Measurements from ENCODE around the gene AREG. TPM values are rescaled to one million over a fixed set of nuclear protein-coding genes. Genes with fewer than 3 reads are reported as not detected.

The AREG gene
- total RNA-seq, 1 donor: 0.54 TPM

DNA sequence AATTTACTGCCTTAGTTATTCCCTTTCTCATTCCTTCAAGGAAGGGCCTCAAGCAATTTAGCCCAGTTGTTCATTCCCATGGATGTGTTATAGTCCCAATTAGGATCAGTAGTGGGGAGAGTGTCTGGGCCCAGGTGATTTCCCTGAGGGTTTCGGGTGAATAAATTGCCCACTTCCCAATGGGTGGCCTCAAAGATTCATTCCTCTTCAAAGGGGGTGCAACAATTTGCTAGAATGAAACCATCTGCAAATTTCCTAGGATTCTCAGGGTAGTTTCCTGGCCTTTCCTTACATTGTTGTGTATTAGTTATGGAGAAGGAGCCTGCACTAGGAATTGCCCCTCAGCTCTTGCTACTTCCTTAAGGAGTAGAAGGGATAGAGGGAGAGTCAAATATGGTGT lies 6.3 kb upstream of the AREG start:
- no peak overlapping the region for H3K4me3 ChIP-seq (ENCODE audit: low read depth, low read length)
- TF ChIP-seq, protein P1, sequence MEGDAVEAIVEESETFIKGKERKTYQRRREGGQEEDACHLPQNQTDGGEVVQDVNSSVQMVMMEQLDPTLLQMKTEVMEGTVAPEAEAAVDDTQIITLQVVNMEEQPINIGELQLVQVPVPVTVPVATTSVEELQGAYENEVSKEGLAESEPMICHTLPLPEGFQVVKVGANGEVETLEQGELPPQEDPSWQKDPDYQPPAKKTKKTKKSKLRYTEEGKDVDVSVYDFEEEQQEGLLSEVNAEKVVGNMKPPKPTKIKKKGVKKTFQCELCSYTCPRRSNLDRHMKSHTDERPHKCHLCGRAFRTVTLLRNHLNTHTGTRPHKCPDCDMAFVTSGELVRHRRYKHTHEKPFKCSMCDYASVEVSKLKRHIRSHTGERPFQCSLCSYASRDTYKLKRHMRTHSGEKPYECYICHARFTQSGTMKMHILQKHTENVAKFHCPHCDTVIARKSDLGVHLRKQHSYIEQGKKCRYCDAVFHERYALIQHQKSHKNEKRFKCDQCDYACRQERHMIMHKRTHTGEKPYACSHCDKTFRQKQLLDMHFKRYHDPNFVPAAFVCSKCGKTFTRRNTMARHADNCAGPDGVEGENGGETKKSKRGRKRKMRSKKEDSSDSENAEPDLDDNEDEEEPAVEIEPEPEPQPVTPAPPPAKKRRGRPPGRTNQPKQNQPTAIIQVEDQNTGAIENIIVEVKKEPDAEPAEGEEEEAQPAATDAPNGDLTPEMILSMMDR (IDR thresholded peaks at IDR 0.05; ENCODE audit: insufficient read depth, low read length): no peak
- no peak for DNase-seq (ENCODE audit: low read depth)

DNA sequence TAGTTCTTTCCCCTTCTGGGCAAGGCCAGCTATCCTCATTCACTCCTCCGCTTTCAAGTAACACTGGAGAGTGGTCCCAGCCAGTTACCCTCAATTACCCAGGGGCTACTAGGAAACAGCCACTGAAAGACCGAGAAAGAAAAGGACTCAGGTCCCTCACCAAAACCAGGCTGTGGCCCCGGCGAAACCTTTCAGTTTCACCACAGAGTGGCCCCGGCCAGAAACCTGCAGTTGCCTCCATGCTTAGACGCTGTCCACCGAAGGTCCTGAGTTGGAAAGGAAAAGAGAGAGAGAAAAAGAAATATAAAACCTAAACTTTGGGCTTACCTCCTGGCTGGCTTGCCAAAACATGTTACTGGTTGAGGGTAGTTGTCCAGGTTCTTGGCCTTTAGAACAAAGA lies 5.0 kb upstream of the AREG start:
- no peak overlapping the region for H3K4me3 ChIP-seq (ENCODE audit: low read depth, low read length)
- DNase-seq (ENCODE audit: low read depth): no peak
- TF ChIP-seq, protein P1 (IDR thresholded peaks at IDR 0.05; ENCODE audit: insufficient read depth, low read length): no peak

DNA sequence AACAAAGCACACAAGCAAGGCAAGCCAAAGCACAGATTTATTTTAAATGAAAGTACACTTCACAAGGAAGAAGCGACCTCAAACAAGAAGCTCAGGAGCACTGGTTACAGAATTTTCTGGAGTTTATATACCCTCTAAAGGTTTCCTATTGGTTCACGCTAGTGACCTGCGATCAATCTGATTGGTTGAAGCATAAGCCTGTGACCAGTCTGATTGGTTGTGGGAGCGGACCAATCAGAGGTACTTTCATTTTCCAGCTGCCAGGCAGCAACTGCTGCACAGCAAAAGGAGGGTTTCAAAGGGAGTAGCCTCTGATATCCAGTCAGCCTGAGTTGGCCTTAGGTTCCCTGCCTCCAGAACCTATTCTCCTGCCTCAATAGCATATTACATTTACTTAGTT lies 4.6 kb upstream of the AREG start:
- TF ChIP-seq, protein P1 (IDR thresholded peaks at IDR 0.05; ENCODE audit: insufficient read depth, low read length): no peak
- no peak for DNase-seq (ENCODE audit: low read depth)
- no peak overlapping the region for H3K4me3 ChIP-seq (ENCODE audit: low read depth, low read length)

DNA sequence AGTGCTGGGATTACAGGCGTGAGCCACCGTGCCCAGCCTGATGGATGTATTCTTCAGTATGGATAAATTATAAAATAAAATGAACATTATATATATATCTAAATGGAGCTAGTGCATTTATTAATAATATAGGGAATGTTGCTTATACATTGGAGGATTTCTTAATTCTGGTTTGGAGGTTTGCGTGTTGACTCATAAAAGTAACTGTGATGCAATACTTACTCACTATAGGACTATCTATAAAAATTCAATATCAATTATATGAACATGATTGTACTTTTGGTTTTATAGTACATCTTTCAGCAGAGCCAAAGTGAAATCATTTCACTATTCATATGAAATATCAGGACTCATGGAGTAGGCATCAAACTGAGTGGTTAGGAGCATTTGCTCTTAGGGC lies 3.2 kb upstream of the AREG start:
- TF ChIP-seq, protein P1 (IDR thresholded peaks at IDR 0.05; ENCODE audit: insufficient read depth, low read length): no peak
- no peak overlapping the region for H3K4me3 ChIP-seq (ENCODE audit: low read depth, low read length)
- no peak for DNase-seq (ENCODE audit: low read depth)

DNA sequence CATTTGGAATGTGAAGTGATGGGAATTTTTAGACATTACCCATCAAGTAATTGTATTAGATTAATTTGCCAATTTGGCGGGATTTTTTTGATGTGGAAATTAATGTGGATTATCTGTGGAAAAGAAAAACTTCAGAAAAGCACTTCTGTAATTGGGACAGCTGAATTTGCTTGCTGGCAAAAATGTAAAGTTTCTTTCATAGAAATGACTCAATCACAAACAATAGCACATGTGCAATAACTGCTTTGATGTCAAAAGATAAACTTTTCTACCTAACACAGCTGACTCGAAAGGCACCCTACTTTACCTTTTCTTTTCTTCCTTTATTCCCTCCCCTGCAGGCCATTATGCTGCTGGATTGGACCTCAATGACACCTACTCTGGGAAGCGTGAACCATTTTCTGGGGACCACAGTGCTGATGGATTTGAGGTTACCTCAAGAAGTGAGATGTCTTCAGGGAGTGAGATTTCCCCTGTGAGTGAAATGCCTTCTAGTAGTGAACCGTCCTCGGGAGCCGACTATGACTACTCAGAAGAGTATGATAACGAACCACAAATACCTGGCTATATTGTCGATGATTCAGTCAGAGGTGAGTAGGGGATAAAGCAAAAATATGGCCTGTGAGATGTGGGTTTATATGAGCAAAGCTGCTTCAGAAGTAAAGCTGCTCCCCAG lies 1.4 kb downstream of the AREG start:
- TF ChIP-seq, protein P1 (IDR thresholded peaks at IDR 0.05; ENCODE audit: insufficient read depth, low read length): no peak
- no peak overlapping the region for H3K4me3 ChIP-seq (ENCODE audit: low read depth, low read length)
- DNase-seq (ENCODE audit: low read depth): no peak

DNA sequence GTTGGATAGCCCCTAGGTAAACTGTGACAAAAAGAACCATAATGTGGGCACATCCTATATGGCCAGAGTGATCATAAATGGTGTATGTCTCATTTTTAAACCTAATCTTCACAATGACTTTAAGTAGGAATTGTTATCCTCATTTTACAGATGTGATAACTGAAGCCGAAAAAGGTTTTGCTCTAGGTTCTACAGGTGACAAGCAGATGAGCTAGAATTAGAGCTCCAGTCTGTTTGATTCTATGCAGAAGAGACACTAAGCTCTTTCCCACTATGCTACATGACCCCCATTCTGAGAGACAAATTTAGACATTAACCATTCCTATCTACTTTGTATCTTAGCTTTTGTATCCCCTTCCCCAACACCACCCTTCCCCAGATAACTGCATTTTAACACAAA lies 2.0 kb downstream of the AREG start:
- H3K4me3 ChIP-seq (ENCODE audit: low read depth, low read length): no peak overlapping the region
- DNase-seq (ENCODE audit: low read depth): no peak
- TF ChIP-seq, protein P1 (IDR thresholded peaks at IDR 0.05; ENCODE audit: insufficient read depth, low read length): no peak
